GM18499 (cell line): ENCODE data around the gene ARAP2.
"Not testable (repeated sequence)": the region's sequence is repeated elsewhere in the genome, so short reads cannot be mapped to it uniquely, and the experiment has no call there.

Source experiments
- ATAC-seq: cut with Tn5 transposase; IDR thresholded peaks from one replicate; pipeline ENCODE4 v1.9.1; 2021; ENCODE audit warnings: moderate number of reproducible peaks; ENCODE audit not compliant: insufficient read depth, unreplicated experiment

The ARAP2 gene

DNA sequence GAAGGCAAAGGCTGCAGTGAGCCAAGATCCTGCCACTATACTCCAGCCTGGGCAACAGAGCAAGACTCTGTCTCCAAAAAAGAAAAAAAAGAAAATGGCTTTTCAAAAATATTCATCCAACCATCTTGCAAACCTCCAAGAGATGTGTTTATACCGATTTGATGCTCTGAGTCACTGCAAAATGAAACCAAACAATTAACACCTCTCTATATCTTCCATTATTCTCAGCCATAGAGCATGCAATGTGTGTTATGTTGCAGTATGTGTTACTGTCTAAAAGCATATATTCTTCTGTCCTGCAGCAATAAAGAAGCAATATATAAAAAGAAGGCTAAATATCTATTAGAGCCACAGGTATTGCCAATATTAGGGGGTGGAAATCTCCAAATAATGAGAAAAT lies 51.4 kb downstream of the ARAP2 start:
- no peak for ATAC-seq

GRCh38 chr4:36189511-36190226 lies 54.6 kb downstream of the ARAP2 start:
- peak; percentile 90 for ATAC-seq

- ATAC-seq, result no peak
Measured at GRCh38 chr4:36187723-36188333, 56.5 kb downstream of the ARAP2 start.

DNA sequence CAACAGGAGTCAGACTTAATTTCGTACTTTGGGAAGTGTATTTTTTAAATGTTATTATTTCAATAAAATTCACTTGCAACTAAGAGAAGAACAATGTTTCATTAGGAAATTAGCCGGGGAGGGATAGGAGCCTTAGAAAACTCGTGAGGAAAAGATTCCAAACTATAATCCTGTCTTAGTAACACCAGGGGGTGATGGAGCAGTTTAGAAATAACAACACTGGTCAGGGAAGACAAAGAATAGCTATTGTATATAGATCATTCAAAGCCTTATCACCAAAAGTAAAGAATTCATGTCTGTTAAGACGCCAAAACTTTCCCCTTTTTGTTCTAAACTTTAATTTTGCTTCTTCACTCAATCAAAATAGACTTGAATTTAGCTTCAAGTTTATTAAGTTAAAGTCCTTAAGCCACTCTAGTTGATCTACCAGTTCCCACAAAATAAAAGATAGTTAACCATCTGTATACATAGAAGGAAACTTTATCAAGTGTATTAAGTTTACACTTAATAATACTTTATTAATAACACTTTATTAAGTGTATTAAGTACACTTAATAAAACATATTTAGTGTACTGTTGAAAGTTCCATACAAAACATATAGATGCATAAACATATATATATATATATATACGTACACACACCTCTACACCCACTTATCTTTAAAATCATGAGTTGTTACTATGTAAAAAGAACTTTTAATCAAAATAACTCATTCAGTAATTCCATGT lies 60.5 kb downstream of the ARAP2 start:
- ATAC-seq, result no peak

- no peak for ATAC-seq
Measured at GRCh38 chr4:36183232-36183631, 61.1 kb downstream of the ARAP2 start.

- not testable (repeated sequence) for ATAC-seq
Measured at GRCh38 chr4:36182315-36182714, 62.0 kb downstream of the ARAP2 start.

- ATAC-seq, result no peak
Measured at GRCh38 chr4:36180206-36180605, 64.1 kb downstream of the ARAP2 start.

DNA sequence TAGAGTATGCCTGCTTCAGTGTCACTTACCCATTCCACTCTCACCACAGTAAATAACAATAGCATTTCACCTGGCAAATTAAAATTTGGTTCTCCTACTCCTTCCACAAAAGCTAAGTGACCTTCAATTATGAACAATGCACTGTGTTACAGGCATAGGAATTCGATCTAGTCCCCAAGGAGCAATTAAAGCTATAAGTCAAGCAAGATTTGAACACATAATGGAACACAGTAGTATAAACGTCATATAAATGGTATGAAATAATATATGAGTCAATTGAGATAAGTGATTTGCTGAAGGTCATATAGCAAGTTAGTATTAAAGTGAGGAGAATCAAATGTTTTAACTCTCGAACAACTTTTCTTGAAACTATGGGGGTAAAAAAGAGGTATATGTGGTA lies 65.8 kb downstream of the ARAP2 start:
- no peak for ATAC-seq

GRCh38 chr4:36177946-36178345 lies 66.4 kb downstream of the ARAP2 start:
- no peak for ATAC-seq

DNA sequence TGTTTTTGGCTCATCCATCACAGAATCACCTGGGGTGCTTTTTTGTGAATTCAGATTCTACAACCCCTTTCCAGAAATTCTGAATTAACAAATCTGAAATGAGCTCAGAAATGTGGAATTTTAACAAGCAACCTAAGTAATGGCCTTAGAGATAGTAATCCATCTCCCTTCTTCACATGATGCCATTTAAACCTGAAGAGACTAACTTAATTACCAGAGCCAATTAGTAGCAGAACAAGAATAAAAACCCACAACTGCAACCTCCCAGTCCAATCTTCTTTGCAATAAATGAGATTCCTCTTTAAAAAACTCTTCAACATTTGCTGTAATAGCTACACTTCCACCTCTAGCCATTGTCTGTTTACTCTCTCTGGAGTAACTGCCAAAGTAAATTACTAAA lies 69.7 kb downstream of the ARAP2 start:
- ATAC-seq, result no peak

- ATAC-seq, result no peak
Measured at GRCh38 chr4:36173905-36174304, 70.4 kb downstream of the ARAP2 start.

- ATAC-seq, result no peak
Measured at GRCh38 chr4:36172656-36173055, 71.7 kb downstream of the ARAP2 start.

- ATAC-seq, result no peak
Measured at GRCh38 chr4:36168127-36168878, 76.0 kb downstream of the ARAP2 start.

- no peak for ATAC-seq
Measured at GRCh38 chr4:36165631-36166005, 78.7 kb downstream of the ARAP2 start.

- ATAC-seq, result no peak
Measured at GRCh38 chr4:36164900-36165630, 79.2 kb downstream of the ARAP2 start.

DNA sequence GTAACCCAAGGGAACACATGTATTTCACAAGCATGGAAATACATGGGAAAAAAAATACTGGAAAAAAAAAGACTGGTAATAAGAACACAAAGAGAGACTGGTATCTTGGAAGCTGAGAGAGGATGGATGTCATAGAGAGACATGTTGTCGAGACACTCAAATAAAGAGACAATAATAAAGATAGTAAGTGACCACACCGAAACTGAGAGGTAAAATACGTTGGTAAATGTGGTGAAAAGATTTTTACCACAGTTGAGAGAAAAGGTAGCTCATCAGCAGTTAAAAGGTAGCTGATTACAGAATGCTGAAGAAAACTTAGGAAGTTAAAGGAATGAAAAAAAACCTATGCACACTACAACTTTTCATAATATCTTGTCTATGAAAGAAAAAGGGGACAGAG lies 81.1 kb downstream of the ARAP2 start:
- no peak for ATAC-seq

GRCh38 chr4:36159208-36159607 lies 85.1 kb downstream of the ARAP2 start:
- ATAC-seq, result no peak

DNA sequence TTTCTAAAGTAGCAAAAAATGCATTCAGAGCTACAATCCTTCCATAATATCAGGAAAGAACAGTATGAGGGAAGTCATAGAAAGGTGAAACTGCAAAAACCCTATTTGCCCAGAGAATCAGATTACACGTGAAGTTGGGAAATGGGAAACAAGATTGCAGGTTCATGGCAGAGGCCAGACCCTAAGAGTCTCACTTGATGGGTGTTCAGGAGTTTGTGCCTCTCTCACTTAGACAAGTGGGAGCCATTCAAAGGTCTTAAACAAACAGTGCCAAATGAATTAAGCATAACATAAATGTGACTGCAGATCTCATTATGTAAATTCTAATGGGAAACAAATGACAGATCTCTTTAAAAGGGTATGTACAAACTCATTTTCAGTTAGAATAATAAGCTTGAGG lies 91.6 kb downstream of the ARAP2 start:
- ATAC-seq, result no peak

DNA sequence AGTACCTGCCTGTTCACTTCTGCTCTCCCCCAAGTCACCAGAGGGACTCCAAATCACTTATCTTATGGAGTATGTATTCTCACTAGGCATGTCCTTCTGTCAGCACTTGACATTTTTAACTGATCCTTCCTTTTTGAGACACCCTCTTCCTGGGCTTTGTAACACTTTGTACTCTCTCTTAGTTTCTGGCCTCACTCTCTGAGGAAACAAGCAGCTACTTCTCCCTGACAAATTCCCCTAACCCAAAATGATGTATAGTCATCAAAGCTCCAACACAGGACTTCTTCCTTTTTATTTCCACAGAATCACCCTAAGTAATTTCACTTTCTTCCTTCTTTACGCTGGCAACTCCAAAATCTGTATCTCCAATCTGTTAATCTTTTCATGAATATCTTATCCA lies 101.8 kb downstream of the ARAP2 start:
- no peak for ATAC-seq

DNA sequence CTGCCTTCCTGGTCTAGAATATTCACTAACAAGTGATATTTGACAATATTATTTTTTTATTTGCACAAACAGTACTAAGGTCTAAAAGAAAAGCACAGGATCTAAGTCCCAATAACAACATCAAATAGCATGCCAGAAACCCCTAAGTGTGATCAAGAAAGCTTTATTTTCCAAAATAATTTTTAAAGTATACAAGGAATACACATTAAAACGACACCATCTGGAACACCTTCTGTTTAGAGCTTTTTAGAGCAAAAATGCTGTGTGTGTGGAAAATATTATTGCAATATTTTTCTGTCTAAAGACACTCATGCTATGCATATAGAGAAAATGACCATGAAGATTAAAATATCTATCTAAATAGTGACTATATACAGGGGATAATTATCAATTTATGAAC lies 103.1 kb downstream of the ARAP2 start:
- no peak for ATAC-seq
